Esophagus squamous epithelium (tissue), 4 donors: ENCODE measurements around the gene MCF2.

Experiments
- CTCF ChIP-seq, 6 experiments: fragments of 450-650 bp in 4 of 6; fragments of 200-600 bp in 2 of 6; sonication (generic) in 2 of 6; IDR thresholded peaks; one replicate each; pipeline ENCODE4 v1.5.1; 2016 to 2019; ENCODE audit warnings: antibody characterized with exemption in 6 of 6, mild to moderate bottlenecking in 4 of 6, moderate library complexity in 4 of 6
- POLR2A ChIP-seq, 4 donors: fragments of 450-650 bp; IDR thresholded peaks; one replicate each; pipeline ENCODE4 v1.6.1; 2017; ENCODE audit warnings: antibody characterized with exemption in 4 of 4, mild to moderate bottlenecking in 4 of 4, moderate library complexity in 3 of 4

GRCh38 chrX:139600105-139600504 lies 107.9 kb downstream of the MCF2 start:
- no peak for TF ChIP-seq POLR2A (IDR thresholded peaks at IDR 0.05)
- no peak for TF ChIP-seq CTCF (IDR thresholded peaks at IDR 0.05)
